ENCODE results near the gene TFB2M. TPM values are rescaled to one million over a fixed set of nuclear protein-coding genes. Genes with fewer than 3 reads are reported as not detected.
A peak's percentile ranks its signal among the peaks of the same experiment; 100 is the strongest.

TFB2M gene
- total RNA-seq, 1 experiment from 2014 or later: 52.0 TPM

- ChIA-PET POLR2A (interaction anchor here (0.6 to 4.0 kb wide), 5 partner anchors 17 to 166 kb away, joined by 3 to 50 read pairs (median 4); no protein-coding TSS in a partner anchor), CTCF (interaction anchor here (0.5 to 0.6 kb wide), 3 partner anchors 72 to 185 kb away, joined by 3 to 6 read pairs (median 3); no protein-coding TSS in a partner anchor)
- intact Hi-C loops (cut with micrococcal nuclease): loop anchor here (5.0 kb wide), 1 partner anchor 198 kb away; no protein-coding TSS in a partner anchor
- H3K4me1 Mint-ChIP-seq (ENCODE audit: insufficient read depth, unreplicated experiment): peaks cover 34% of the 10 kb centered on the region
- no peak for DNase-seq (ENCODE audit: unreplicated experiment)
- no TSS peak for BruUV-seq (replicated peaks)
- H3K27me3 Mint-ChIP-seq (ENCODE audit: insufficient read depth, unreplicated experiment): no peaks in the 10 kb centered on the region
- H3K4me3 Mint-ChIP-seq (ENCODE audit: unreplicated experiment): no peak overlapping the region
- H3K27ac Mint-ChIP-seq (ENCODE audit: low read depth, unreplicated experiment): peak overlapping the region; percentile 24
- TF ChIP-seq CTCF (IDR thresholded peaks at IDR 0.05; ENCODE audit: unreplicated experiment): no peak
- no peaks in the 10 kb centered on the region for H3K9me3 Mint-ChIP-seq (ENCODE audit: unreplicated experiment)
- H3K36me3 Mint-ChIP-seq (ENCODE audit: insufficient read depth, unreplicated experiment): peaks cover 25% of the 10 kb centered on the region
Measured at GRCh38 chr1:246569248-246570238, 3.5 kb upstream of the TFB2M start.

GRCh38 chr1:246567646-246568235, 1.7 kb upstream of the TFB2M start:
- ChIA-PET CTCF (interaction anchor here (0.6 to 1.7 kb wide), 13 partner anchors 8 to 296 kb away, joined by 3 to 10 read pairs (median 4); no protein-coding TSS in a partner anchor), POLR2A (interaction anchor here (0.7 to 4.0 kb wide), 23 partner anchors 7 to 1732 kb away, joined by 3 to 50 read pairs (median 7); partner anchors contain the start of genes AHCTF1, COX20 and SMYD3)
- H3K27ac Mint-ChIP-seq (ENCODE audit: low read depth, unreplicated experiment): peak overlapping the region; percentile 97
- H3K4me1 Mint-ChIP-seq (ENCODE audit: insufficient read depth, unreplicated experiment): peaks cover 34% of the 10 kb centered on the region
- no peaks in the 10 kb centered on the region for H3K27me3 Mint-ChIP-seq (ENCODE audit: insufficient read depth, unreplicated experiment)
- no peak for TF ChIP-seq CTCF (IDR thresholded peaks at IDR 0.05; ENCODE audit: unreplicated experiment)
- intact Hi-C loops (cut with micrococcal nuclease): loop anchor here (1.0 to 5.0 kb wide), 3 partner anchors 121 to 200 kb away; no protein-coding TSS in a partner anchor
- peak overlapping the region; percentile 93 for H3K4me3 Mint-ChIP-seq (ENCODE audit: unreplicated experiment)
- no peaks in the 10 kb centered on the region for H3K9me3 Mint-ChIP-seq (ENCODE audit: unreplicated experiment)
- BruUV-seq (replicated peaks): no TSS peak
- H3K36me3 Mint-ChIP-seq (ENCODE audit: insufficient read depth, unreplicated experiment): peaks cover 43% of the 10 kb centered on the region
- DNase-seq (ENCODE audit: unreplicated experiment): no peak

GRCh38 chr1:246566813-246567645, 968 bp upstream of the TFB2M start:
- Mint-ChIP-seq H3K27ac (ENCODE audit: low read depth, unreplicated experiment) (peak overlapping the region; percentile 97), H3K27me3 (ENCODE audit: insufficient read depth, unreplicated experiment) (no peaks in the 10 kb centered on the region), H3K9me3 (ENCODE audit: unreplicated experiment) (no peaks in the 10 kb centered on the region), H3K4me3 (ENCODE audit: unreplicated experiment) (peak overlapping the region; percentile 93), H3K4me1 (ENCODE audit: insufficient read depth, unreplicated experiment) (peaks cover 34% of the 10 kb centered on the region), H3K36me3 (ENCODE audit: insufficient read depth, unreplicated experiment) (peaks cover 50% of the 10 kb centered on the region)
- peak; percentile 67 for DNase-seq (ENCODE audit: unreplicated experiment)
- ChIA-PET CTCF (interaction anchor here (0.6 to 1.7 kb wide), 19 partner anchors 8 to 1730 kb away, joined by 3 to 10 read pairs (median 4); no protein-coding TSS in a partner anchor), POLR2A (interaction anchor here (0.5 to 4.0 kb wide), 37 partner anchors 7 to 1731 kb away, joined by 3 to 50 read pairs (median 5); partner anchors contain the start of genes AHCTF1, COX20, SCCPDH and SMYD3)
- BruUV-seq (replicated peaks): TSS peak; percentile 50
- intact Hi-C loops (cut with micrococcal nuclease): loop anchor here (1.0 to 5.0 kb wide), 7 partner anchors 20 to 200 kb away; no protein-coding TSS in a partner anchor
- TF ChIP-seq CTCF (IDR thresholded peaks at IDR 0.05; ENCODE audit: unreplicated experiment): no peak

All from MCF 10A (cell line).